DND-41 (cell line): ENCODE data around the gene HOXA13.

Source experiments
- CTCF ChIP-seq: IDR thresholded peaks from 2 replicates; pipeline ENCODE4 v1.5.1; 2012; ENCODE audit warnings: borderline replicate concordance, low read length, moderate library complexity, mild to moderate bottlenecking; ENCODE audit not compliant: poor library complexity, severe bottlenecking; ENCODE audit errors: extremely low read depth
- EZH2 ChIP-seq: IDR thresholded peaks from 3 replicates; pipeline ENCODE4 v1.6.1; 2012; ENCODE audit warnings: borderline replicate concordance, low read depth, mild to moderate bottlenecking, moderate library complexity, low read length, inconsistent platforms; ENCODE audit not compliant: severe bottlenecking

- TF ChIP-seq CTCF (no peak), EZH2 (no peak)
These were observed 1.6 kb downstream of the HOXA13 start for GRCh38 chr7:27198138-27198841.
